ENCODE measurements around the gene FIS1. TPM values are rescaled to one million over a fixed set of nuclear protein-coding genes. Genes with fewer than 3 reads are reported as not detected.

The FIS1 gene
- total and polyA plus RNA-seq, 7 donors: 190 to 443 (median 284) TPM

GRCh38 chr7:101211501-101211900 lies 33.4 kb downstream of the FIS1 start:
- Histone ChIP-seq H3K9me3 (no peaks in the 10 kb centered on the region), H3K4me1 (peaks cover 0 to 21% (median 16%) of the 10 kb centered on the region in 4 donors), H3K36me3 (peaks cover 18 to 93% (median 54%) of the 10 kb centered on the region in 4 donors), H3K27me3 (no peaks in the 10 kb centered on the region), H3K4me3 (no peak overlapping the region), H3K27ac (no peak overlapping the region)
- intact Hi-C loops (cut with DNase I): loop anchor here (10.0 kb wide), 1 partner anchor 73 kb away; no protein-coding TSS in a partner anchor
- TF ChIP-seq POLR2A (IDR thresholded peaks at IDR 0.05) (no peak), CTCF (IDR thresholded peaks at IDR 0.05) (no peak), EP300 (IDR thresholded peaks at IDR 0.05) (no peak), POLR2AphosphoS5 (IDR thresholded peaks at IDR 0.05) (no peak)
- no peak for DNase-seq
- WGBS, 2 donors: 97 to 98% methylated on average over 24 of the region's 24 CpGs

- H3K27ac ChIP-seq: no peak overlapping the region
- 93 to 95% methylated on average over 19 of the region's 19 CpGs for WGBS, 2 donors
- peaks cover 18 to 93% (median 51%) of the 10 kb centered on the region in 4 donors for H3K36me3 ChIP-seq
- DNase-seq: no peak
- TF ChIP-seq CTCF (IDR thresholded peaks at IDR 0.05): no peak
- no peak for TF ChIP-seq EP300 (IDR thresholded peaks at IDR 0.05)
- no peak for TF ChIP-seq POLR2AphosphoS5 (IDR thresholded peaks at IDR 0.05)
- TF ChIP-seq POLR2A (IDR thresholded peaks at IDR 0.05): no peak
- H3K27me3 ChIP-seq: no peaks in the 10 kb centered on the region
- no peaks in the 10 kb centered on the region for H3K9me3 ChIP-seq
- H3K4me3 ChIP-seq: no peak overlapping the region
- intact Hi-C loops (cut with DNase I): loop anchor here (10.0 kb wide), 1 partner anchor 75 kb away; no protein-coding TSS in a partner anchor
- H3K4me1 ChIP-seq: peaks cover 0 to 7% (median 5%) of the 10 kb centered on the region in 4 donors
These were observed 34.7 kb downstream of the FIS1 start for GRCh38 chr7:101210143-101210542.

GRCh38 chr7:101208794-101209193 lies 36.1 kb downstream of the FIS1 start:
- WGBS, 2 donors: 92 to 96% methylated on average over 14 of the region's 14 CpGs

GRCh38 chr7:101207459-101207858 lies 37.4 kb downstream of the FIS1 start:
- Histone ChIP-seq H3K4me3 (no peak overlapping the region), H3K9me3 (no peaks in the 10 kb centered on the region), H3K27me3 (peaks cover 2 to 16% (median 5%) of the 10 kb centered on the region in 3 donors), H3K36me3 (peaks cover 15 to 66% (median 35%) of the 10 kb centered on the region in 4 donors), H3K4me1 (peaks cover 0 to under 1% (median 0%) of the 10 kb centered on the region in 4 donors), H3K27ac (no peak overlapping the region)
- intact Hi-C loops (cut with DNase I): no loop called here
- TF ChIP-seq CTCF (IDR thresholded peaks at IDR 0.05) (no peak), POLR2AphosphoS5 (IDR thresholded peaks at IDR 0.05) (no peak), POLR2A (IDR thresholded peaks at IDR 0.05) (no peak), EP300 (IDR thresholded peaks at IDR 0.05) (no peak)
- no peak for DNase-seq
- 93 to 94% methylated on average over 17 of the region's 17 CpGs for WGBS, 2 donors

More at GRCh38 chr7:101208794-101209193, 36.1 kb downstream of the FIS1 start:
- intact Hi-C loops (cut with DNase I): no loop called here
- Histone ChIP-seq H3K9me3 (no peaks in the 10 kb centered on the region), H3K36me3 (peaks cover 18 to 79% (median 44%) of the 10 kb centered on the region in 4 donors), H3K4me3 (no peak overlapping the region), H3K27ac (no peak overlapping the region), H3K27me3 (peaks cover 0 to 4% (median 0%) of the 10 kb centered on the region in 3 donors), H3K4me1 (no peaks in the 10 kb centered on the region)
- TF ChIP-seq EP300 (IDR thresholded peaks at IDR 0.05) (no peak), POLR2AphosphoS5 (IDR thresholded peaks at IDR 0.05) (no peak), POLR2A (IDR thresholded peaks at IDR 0.05) (no peak), CTCF (IDR thresholded peaks at IDR 0.05) (no peak)
- DNase-seq: no peak

GRCh38 chr7:101206665-101207042 lies 38.2 kb downstream of the FIS1 start:
- intact Hi-C loops (cut with DNase I): no loop called here
- WGBS, 2 donors: 89% methylated on average over 19 of the region's 19 CpGs

More at GRCh38 chr7:101206665-101207042, 38.2 kb downstream of the FIS1 start:
- H3K9me3 ChIP-seq: no peaks in the 10 kb centered on the region
- H3K27me3 ChIP-seq: peaks cover 10 to 24% (median 12%) of the 10 kb centered on the region in 3 donors
- no peak overlapping the region for H3K27ac ChIP-seq
- peaks cover 0 to 8% (median 7%) of the 10 kb centered on the region in 4 donors for H3K4me1 ChIP-seq
- no peak overlapping the region for H3K4me3 ChIP-seq
- H3K36me3 ChIP-seq: peaks cover 13 to 58% (median 27%) of the 10 kb centered on the region in 4 donors
- no peak for DNase-seq
- TF ChIP-seq CTCF (IDR thresholded peaks at IDR 0.05): no peak
- no peak for TF ChIP-seq EP300 (IDR thresholded peaks at IDR 0.05)
- TF ChIP-seq POLR2AphosphoS5 (IDR thresholded peaks at IDR 0.05): no peak
- no peak for TF ChIP-seq POLR2A (IDR thresholded peaks at IDR 0.05)
